GM23338 (cell line): ENCODE results near the gene NKAIN2. TPM values are rescaled to one million over a fixed set of nuclear protein-coding genes. Genes with fewer than 3 reads are reported as not detected.
A peak's percentile ranks its signal among the peaks of the same experiment; 100 is the strongest.

Experiments
- ATAC-seq: fragments of 200-7000 bp; cut with Tn5 transposase; 3 replicates; pipeline ENCODE4 v1.9.1; 2020
- DNase-seq: peaks from one replicate; pipeline ENCODE4 v3.0.0-alpha.2; 2015; ENCODE audit warnings: low spot score
- H2AFZ ChIP-seq: fragments of 200-600 bp; sonication (generic); 2 replicates; pipeline ENCODE4 v1.8.0; 2016; ENCODE audit warnings: antibody characterized with exemption, mild to moderate bottlenecking, moderate library complexity
- H3F3A ChIP-seq: fragments of 200-600 bp; sonication (generic); replicated peaks from 2 replicates; pipeline ENCODE4 v1.8.0; 2017; ENCODE audit warnings: antibody characterized with exemption, mixed run types, low read depth
- H3K27ac ChIP-seq: fragments of 200-600 bp; sonication (generic); 2 replicates; pipeline ENCODE4 v1.6.1; 2016; ENCODE audit warnings: low read depth
- H3K27me3 ChIP-seq: fragments of 200-600 bp; sonication (generic); 2 replicates; pipeline ENCODE4 v1.8.0; 2016; ENCODE audit warnings: mild to moderate bottlenecking, mixed run types, moderate library complexity; ENCODE audit not compliant: insufficient read depth
- H3K36me3 ChIP-seq: fragments of 200-600 bp; sonication (generic); 2 replicates; pipeline ENCODE4 v1.8.0; 2016; ENCODE audit warnings: mild to moderate bottlenecking; ENCODE audit not compliant: insufficient read depth
- H3K4me1 ChIP-seq: fragments of 200-600 bp; sonication (generic); 2 replicates; pipeline ENCODE4 v1.8.0; 2016; ENCODE audit warnings: mild to moderate bottlenecking, moderate library complexity; ENCODE audit not compliant: insufficient read depth
- H3K4me2 ChIP-seq: fragments of 200-600 bp; sonication (generic); 2 replicates; pipeline ENCODE4 v1.7.1; 2017; ENCODE audit warnings: mixed run types
- H3K4me3 ChIP-seq: fragments of 200-600 bp; sonication (generic); 2 replicates; pipeline ENCODE4 v1.6.1; 2016; ENCODE audit warnings: mixed run types
- H3K79me2 ChIP-seq: fragments of 200-600 bp; sonication (generic); replicated peaks from 2 replicates; pipeline ENCODE4 v1.8.0; 2017; ENCODE audit warnings: mild to moderate bottlenecking; ENCODE audit not compliant: insufficient read depth
- H3K9me2 ChIP-seq: fragments of 200-600 bp; sonication (generic); 2 replicates; pipeline ENCODE4 v1.8.0; 2017; ENCODE audit not compliant: insufficient read depth
- H4K20me1 ChIP-seq: fragments of 200-600 bp; sonication (generic); replicated peaks from 2 replicates; pipeline ENCODE4 v1.8.0; 2017; ENCODE audit warnings: mild to moderate bottlenecking; ENCODE audit not compliant: insufficient read depth
- H3K27ac Mint-ChIP-seq: 2 replicates; pipeline ENCODE4 v1.8.0; 2020; ENCODE audit warnings: inconsistent platforms, mild to moderate bottlenecking, moderate library complexity, mixed read lengths
- H3K27me3 Mint-ChIP-seq: 3 replicates; pipeline ENCODE4 v1.8.0; 2022; ENCODE audit warnings: low read depth, mild to moderate bottlenecking, moderate library complexity, mixed read lengths, inconsistent platforms; ENCODE audit not compliant: insufficient read depth, poor library complexity
- H3K36me3 Mint-ChIP-seq: 3 replicates; pipeline ENCODE4 v1.8.0; 2021; ENCODE audit warnings: low read depth, mild to moderate bottlenecking, inconsistent platforms, moderate library complexity, mixed read lengths
- H3K4me1 Mint-ChIP-seq: 3 replicates; pipeline ENCODE4 v1.8.0; 2020; ENCODE audit warnings: mild to moderate bottlenecking, inconsistent platforms, mixed read lengths
- H3K4me3 Mint-ChIP-seq: 3 replicates; pipeline ENCODE4 v1.8.0; 2021; ENCODE audit warnings: moderate library complexity, mild to moderate bottlenecking, inconsistent platforms, mixed read lengths
- H3K9me3 Mint-ChIP-seq: 3 replicates; pipeline ENCODE4 v1.8.0; 2020; ENCODE audit warnings: moderate library complexity, mild to moderate bottlenecking, inconsistent platforms, mixed read lengths
- ETS1 ChIP-seq: IDR thresholded peaks from 2 replicates; pipeline ENCODE4 v1.6.1; 2016; ENCODE audit warnings: antibody characterized with exemption
- EZH2 ChIP-seq: fragments of 200-600 bp; sonication (generic); IDR thresholded peaks from one replicate; pipeline ENCODE4 v1.8.0; 2017; ENCODE audit warnings: antibody characterized with exemption, mild to moderate bottlenecking, low read depth; ENCODE audit not compliant: unreplicated experiment
- EZH2phosphoT487 ChIP-seq: fragments of 200-600 bp; sonication (generic); IDR thresholded peaks from one replicate; pipeline ENCODE4 v1.8.1; 2018; ENCODE audit warnings: antibody characterized with exemption; ENCODE audit not compliant: unreplicated experiment
- NANOG ChIP-seq: IDR thresholded peaks from 2 replicates; pipeline ENCODE4 v1.6.1; 2016; ENCODE audit warnings: antibody characterized with exemption, borderline replicate concordance
- REST ChIP-seq: IDR thresholded peaks from one replicate; pipeline ENCODE4 v1.6.1; 2018; ENCODE audit warnings: antibody characterized with exemption; ENCODE audit not compliant: unreplicated experiment
- STAT1 ChIP-seq: IDR thresholded peaks from one replicate; pipeline ENCODE4 v1.6.1; 2016; ENCODE audit warnings: antibody characterized with exemption; ENCODE audit not compliant: unreplicated experiment
- ZNF331 ChIP-seq: fragments of 250-450 bp; sonication (Bioruptor Pico); IDR thresholded peaks from 2 replicates; pipeline ENCODE4 v1.5.0; 2020; ENCODE audit warnings: low read depth, mild to moderate bottlenecking, moderate library complexity
- ZNF462 ChIP-seq: fragments of 250-450 bp; sonication (Bioruptor Pico); IDR thresholded peaks from 2 replicates; pipeline ENCODE4 v1.5.0; 2020; ENCODE audit warnings: mild to moderate bottlenecking, moderate library complexity
- polyA plus RNA-seq: library from polyadenylated mRNA; unstranded; fragments of >200 nt; fragmentation: Nextera tagmentation; extraction: Ambion mirVana; gene quantifications from 2 replicates; pipeline ENCODE4 v1.2.1, GENCODE V29; 2016
- total RNA-seq: library from RNA; depleted of rRNA; stranded (reverse); fragments of >200 nt; shearing (Covaris generic); gene quantifications from 2 replicates; pipeline ENCODE4 v1.2.3, GENCODE V29; 2014

The NKAIN2 gene
- total and polyA plus RNA-seq, 2 experiments from 2014 or later: 0.39 to 1.1 TPM

GRCh38 chr6:123869334-123869733 lies 65.7 kb downstream of the NKAIN2 start:
- Histone ChIP-seq H3K4me1 (no peaks in the 10 kb centered on the region), H3K9me2 (no peaks in the 10 kb centered on the region), H3K36me3 (no peaks in the 10 kb centered on the region), H3K27me3 (no peaks in the 10 kb centered on the region), H3F3A (no peaks in the 10 kb centered on the region), H3K4me2 (no peak overlapping the region), H2AFZ (no peak overlapping the region), H3K4me3 (no peak overlapping the region), H3K27ac (no peak overlapping the region), H3K79me2 (no peaks in the 10 kb centered on the region), H4K20me1 (no peaks in the 10 kb centered on the region)
- Mint-ChIP-seq H3K4me3 (no peak overlapping the region), H3K9me3 (no peaks in the 10 kb centered on the region), H3K4me1 (no peaks in the 10 kb centered on the region), H3K27me3 (no peaks in the 10 kb centered on the region), H3K36me3 (no peaks in the 10 kb centered on the region), H3K27ac (no peak overlapping the region)
- DNase-seq (no peak), ATAC-seq (no peak)
- TF ChIP-seq EZH2phosphoT487: no peak
- TF ChIP-seq ZNF331 (CRISPR knock-in tag): no peak
- TF ChIP-seq NANOG: no peak

GRCh38 chr6:123873974-123874373 lies 70.3 kb downstream of the NKAIN2 start:
- Histone ChIP-seq H3K79me2 (no peaks in the 10 kb centered on the region), H3F3A (no peaks in the 10 kb centered on the region), H2AFZ (no peak overlapping the region), H3K36me3 (no peaks in the 10 kb centered on the region), H3K27ac (no peak overlapping the region), H4K20me1 (no peaks in the 10 kb centered on the region), H3K4me3 (no peak overlapping the region), H3K27me3 (no peaks in the 10 kb centered on the region), H3K4me2 (no peak overlapping the region), H3K9me2 (no peaks in the 10 kb centered on the region), H3K4me1 (no peaks in the 10 kb centered on the region)
- no peaks in the 10 kb centered on the region for H3K27me3 Mint-ChIP-seq
- no peak overlapping the region for H3K27ac Mint-ChIP-seq
- DNase-seq (no peak), ATAC-seq (no peak)
- H3K4me1 Mint-ChIP-seq: no peaks in the 10 kb centered on the region
- no peaks in the 10 kb centered on the region for H3K9me3 Mint-ChIP-seq
- no peaks in the 10 kb centered on the region for H3K36me3 Mint-ChIP-seq
- no peak overlapping the region for H3K4me3 Mint-ChIP-seq
- TF ChIP-seq REST (peak; percentile 7), EZH2 (no peak), ETS1 (no peak), ZNF462 (no peak), STAT1 (no peak)
